Activated naive CD8-positive, alpha-beta T cell (primary cell): Measurements from ENCODE around the gene DCTD.

Experiments
- H3K27ac Mint-ChIP-seq: one replicate; pipeline ENCODE4 v1.8.0; 2021; ENCODE audit warnings: mixed read lengths
- H3K27me3 Mint-ChIP-seq: one replicate; pipeline ENCODE4 v1.8.0; 2021; ENCODE audit warnings: mixed read lengths
- H3K36me3 Mint-ChIP-seq: one replicate; pipeline ENCODE4 v1.8.0; 2021; ENCODE audit warnings: mixed read lengths
- H3K4me1 Mint-ChIP-seq: one replicate; pipeline ENCODE4 v1.8.0; 2021; ENCODE audit warnings: low read depth, mixed read lengths
- H3K4me3 Mint-ChIP-seq: one replicate; pipeline ENCODE4 v1.8.0; 2021; ENCODE audit warnings: mild to moderate bottlenecking, mixed read lengths
- H3K9me3 Mint-ChIP-seq: one replicate; pipeline ENCODE4 v1.8.0; 2021; ENCODE audit warnings: low read depth, mixed read lengths

The DCTD gene

DNA sequence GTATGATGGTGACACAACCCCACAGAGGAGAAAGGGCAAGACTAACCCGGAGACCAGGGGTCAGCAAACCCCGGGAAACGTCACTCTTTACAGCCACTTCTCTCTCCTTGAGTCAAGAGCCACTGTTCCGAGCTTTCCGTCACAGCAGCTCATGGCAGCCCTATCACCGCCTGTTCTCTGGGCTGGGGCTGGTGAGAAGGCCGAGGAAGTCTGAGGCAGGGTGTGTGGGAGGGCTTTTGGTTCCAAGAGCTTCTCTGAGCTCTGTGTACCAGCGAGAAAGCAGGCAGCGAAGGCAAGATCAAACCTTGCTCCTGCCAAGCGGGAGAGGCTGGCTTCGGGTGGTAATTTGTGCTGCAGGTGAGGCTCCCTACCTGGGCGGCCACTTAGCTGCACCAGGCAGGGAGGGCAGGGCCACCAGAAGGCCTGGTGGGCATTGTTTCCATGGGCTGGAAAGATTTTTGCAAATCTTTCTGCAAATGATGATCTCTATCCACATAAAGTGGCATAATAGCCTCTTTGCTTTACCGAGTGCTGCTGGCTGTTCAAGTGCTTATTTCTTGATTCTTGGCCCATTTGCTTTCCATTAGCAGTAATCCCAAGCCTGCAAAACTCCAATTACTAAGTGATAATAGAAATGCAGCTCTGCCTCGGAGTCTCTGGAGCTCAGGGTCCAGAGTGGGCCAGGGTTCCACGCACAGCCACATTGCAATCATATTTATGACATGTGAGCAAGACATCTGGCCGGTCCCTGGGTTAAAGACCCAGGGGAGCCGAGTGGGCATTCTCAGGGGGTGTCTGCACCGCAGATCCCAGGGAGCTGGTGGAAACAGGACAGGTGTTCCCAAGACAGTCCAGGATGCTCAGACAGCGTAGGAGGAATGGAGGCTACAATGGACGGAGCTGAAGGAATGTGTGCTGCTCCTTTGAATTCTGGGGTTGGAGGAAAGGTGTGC, 41.5 kb downstream of the DCTD start:
- H3K9me3 Mint-ChIP-seq = no peaks in the 10 kb centered on the region
- no peaks in the 10 kb centered on the region for H3K4me1 Mint-ChIP-seq
- no peak overlapping the region for H3K27ac Mint-ChIP-seq
- H3K36me3 Mint-ChIP-seq = peaks cover 16% of the 10 kb centered on the region
- no peaks in the 10 kb centered on the region for H3K27me3 Mint-ChIP-seq
- no peak overlapping the region for H3K4me3 Mint-ChIP-seq

DNA sequence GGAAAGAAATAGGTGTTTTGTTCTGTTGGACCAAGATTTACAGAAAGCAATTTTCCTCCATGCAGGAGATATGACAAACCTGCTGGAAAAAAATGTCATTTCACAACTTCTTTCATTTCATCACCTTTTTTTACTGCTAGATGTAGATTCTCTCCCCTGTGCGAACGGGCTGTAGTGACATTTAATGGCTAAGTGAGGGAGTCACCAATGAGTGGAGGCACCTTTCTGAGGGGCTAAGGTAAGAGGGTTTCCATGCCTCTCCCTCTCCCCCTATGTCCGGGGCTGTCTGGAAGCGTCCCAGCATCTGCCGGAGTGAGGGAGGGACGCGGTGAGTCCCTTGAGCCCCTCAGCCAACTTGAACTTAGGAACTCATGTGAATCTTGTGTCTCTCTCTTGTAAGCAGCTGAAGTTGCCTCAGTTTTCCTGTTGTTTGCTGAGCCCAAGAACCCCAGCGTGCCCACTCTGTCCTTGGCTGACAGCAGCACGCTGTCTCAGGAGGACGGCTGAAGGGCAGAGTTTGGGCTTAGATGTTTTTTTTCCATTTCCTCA, 42.3 kb downstream of the DCTD start:
- Mint-ChIP-seq H3K4me1 (no peaks in the 10 kb centered on the region), H3K36me3 (peaks cover 21% of the 10 kb centered on the region), H3K4me3 (no peak overlapping the region), H3K9me3 (no peaks in the 10 kb centered on the region), H3K27me3 (no peaks in the 10 kb centered on the region), H3K27ac (no peak overlapping the region)

- Mint-ChIP-seq H3K4me3 (no peak overlapping the region), H3K9me3 (no peaks in the 10 kb centered on the region), H3K36me3 (peaks cover 21% of the 10 kb centered on the region), H3K27ac (no peak overlapping the region), H3K27me3 (no peaks in the 10 kb centered on the region), H3K4me1 (no peaks in the 10 kb centered on the region)
These were observed 42.9 kb downstream of the DCTD start for GRCh38 chr4:182874304-182874751.

- Mint-ChIP-seq H3K27ac (no peak overlapping the region), H3K4me3 (no peak overlapping the region), H3K4me1 (no peaks in the 10 kb centered on the region), H3K27me3 (no peaks in the 10 kb centered on the region), H3K36me3 (peaks cover 21% of the 10 kb centered on the region), H3K9me3 (no peaks in the 10 kb centered on the region)
These were observed 43.5 kb downstream of the DCTD start for GRCh38 chr4:182873726-182874125.

- no peaks in the 10 kb centered on the region for H3K27me3 Mint-ChIP-seq
- no peak overlapping the region for H3K4me3 Mint-ChIP-seq
- no peaks in the 10 kb centered on the region for H3K4me1 Mint-ChIP-seq
- no peak overlapping the region for H3K27ac Mint-ChIP-seq
- H3K36me3 Mint-ChIP-seq = peaks cover 21% of the 10 kb centered on the region
- no peaks in the 10 kb centered on the region for H3K9me3 Mint-ChIP-seq
These were observed 43.9 kb downstream of the DCTD start for GRCh38 chr4:182873289-182873688.

DNA sequence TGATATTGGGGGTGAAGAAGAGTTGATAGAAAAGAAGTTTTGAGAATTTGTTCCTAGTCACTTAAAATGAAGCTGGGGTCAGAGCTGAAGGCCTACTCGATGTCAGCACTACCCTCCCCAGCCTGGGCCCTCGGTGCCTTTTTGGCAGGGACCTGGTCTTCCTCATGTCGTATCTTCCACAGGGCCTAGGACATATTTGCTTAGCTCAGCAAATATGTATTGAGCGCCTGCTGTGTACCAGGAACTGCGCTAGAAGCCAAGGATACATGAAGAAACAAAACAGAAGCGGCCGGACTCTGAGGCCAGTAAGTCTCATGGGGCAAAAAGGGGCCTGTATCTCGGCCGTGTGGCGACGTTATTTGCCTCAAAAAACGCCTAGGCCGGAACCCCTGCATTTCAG, 44.3 kb downstream of the DCTD start:
- no peaks in the 10 kb centered on the region for H3K27me3 Mint-ChIP-seq

GRCh38 chr4:182871616-182872015, 45.6 kb downstream of the DCTD start:
- H3K4me1 Mint-ChIP-seq = no peaks in the 10 kb centered on the region
- H3K27me3 Mint-ChIP-seq = no peaks in the 10 kb centered on the region
- H3K9me3 Mint-ChIP-seq = no peaks in the 10 kb centered on the region
- peaks cover 14% of the 10 kb centered on the region for H3K36me3 Mint-ChIP-seq
- H3K27ac Mint-ChIP-seq = no peak overlapping the region
- no peak overlapping the region for H3K4me3 Mint-ChIP-seq

More for the DNA sequence above, 44.3 kb downstream of the DCTD start:
- Mint-ChIP-seq H3K4me1 (no peaks in the 10 kb centered on the region), H3K27ac (no peak overlapping the region), H3K4me3 (no peak overlapping the region), H3K36me3 (peaks cover 20% of the 10 kb centered on the region), H3K9me3 (no peaks in the 10 kb centered on the region)

DNA sequence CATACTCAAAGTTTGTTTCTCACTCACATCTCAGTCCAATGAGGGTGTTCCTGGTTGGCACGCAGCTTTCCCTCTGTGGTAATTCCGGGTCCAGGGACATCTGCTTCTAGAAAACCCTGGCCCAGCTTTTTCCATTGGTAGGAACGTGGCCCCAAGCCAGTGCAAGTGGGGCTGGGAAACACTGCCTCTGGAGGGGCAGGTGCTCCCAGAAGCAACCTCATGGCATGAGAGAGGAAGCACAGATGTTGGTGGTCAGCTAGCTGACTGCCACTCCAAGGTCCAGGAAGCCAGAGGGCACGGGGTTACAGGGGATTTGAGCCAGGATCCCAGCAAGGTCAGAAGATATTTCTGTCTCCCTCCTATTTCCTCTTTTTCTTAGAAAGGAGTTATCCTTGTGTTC, 47.5 kb downstream of the DCTD start:
- no peaks in the 10 kb centered on the region for H3K9me3 Mint-ChIP-seq
- H3K4me1 Mint-ChIP-seq = no peaks in the 10 kb centered on the region
- H3K4me3 Mint-ChIP-seq = no peak overlapping the region
- peaks cover 9% of the 10 kb centered on the region for H3K36me3 Mint-ChIP-seq
- no peaks in the 10 kb centered on the region for H3K27me3 Mint-ChIP-seq
- H3K27ac Mint-ChIP-seq = no peak overlapping the region

GRCh38 chr4:182866746-182867145, 50.4 kb downstream of the DCTD start:
- Mint-ChIP-seq H3K9me3 (no peaks in the 10 kb centered on the region), H3K4me3 (no peak overlapping the region), H3K4me1 (no peaks in the 10 kb centered on the region), H3K36me3 (peaks cover 5% of the 10 kb centered on the region), H3K27me3 (no peaks in the 10 kb centered on the region), H3K27ac (no peak overlapping the region)

- Mint-ChIP-seq H3K9me3 (no peaks in the 10 kb centered on the region), H3K4me1 (no peaks in the 10 kb centered on the region)
These were observed 53.7 kb downstream of the DCTD start for GRCh38 chr4:182863501-182863900.

GRCh38 chr4:182862921-182863320, 54.3 kb downstream of the DCTD start:
- Mint-ChIP-seq H3K36me3 (peaks cover 3% of the 10 kb centered on the region), H3K9me3 (no peaks in the 10 kb centered on the region), H3K27me3 (no peaks in the 10 kb centered on the region), H3K4me1 (no peaks in the 10 kb centered on the region), H3K4me3 (no peak overlapping the region), H3K27ac (no peak overlapping the region)

More at GRCh38 chr4:182863501-182863900, 53.7 kb downstream of the DCTD start:
- Mint-ChIP-seq H3K27ac (no peak overlapping the region), H3K27me3 (no peaks in the 10 kb centered on the region), H3K4me3 (no peak overlapping the region), H3K36me3 (peaks cover 3% of the 10 kb centered on the region)

GRCh38 chr4:182862141-182862875, 54.9 kb downstream of the DCTD start:
- Mint-ChIP-seq H3K36me3 (peaks cover 3% of the 10 kb centered on the region), H3K4me1 (no peaks in the 10 kb centered on the region), H3K27me3 (no peaks in the 10 kb centered on the region), H3K9me3 (no peaks in the 10 kb centered on the region), H3K27ac (no peak overlapping the region), H3K4me3 (no peak overlapping the region)

DNA sequence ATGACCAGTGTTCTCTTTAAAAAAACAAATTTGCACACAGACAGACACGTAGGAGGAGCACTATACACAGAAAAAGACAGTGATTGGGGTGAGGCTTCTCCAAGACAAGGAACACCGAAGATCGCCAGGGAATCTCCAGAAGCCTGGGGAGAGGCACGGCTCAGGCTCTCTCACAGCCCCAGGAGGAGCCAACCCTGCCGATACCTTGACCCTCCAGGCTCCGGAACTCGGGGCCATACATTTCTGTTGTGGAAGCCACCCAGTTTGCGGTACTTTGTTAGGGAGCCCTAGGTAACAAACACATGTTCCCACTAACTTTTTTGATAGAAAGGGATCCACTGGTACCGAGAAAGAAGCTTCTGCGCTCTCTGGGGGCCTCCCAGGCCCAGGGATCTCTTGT, 55.8 kb downstream of the DCTD start:
- H3K4me3 Mint-ChIP-seq = no peak overlapping the region
- H3K27ac Mint-ChIP-seq = no peak overlapping the region
- H3K9me3 Mint-ChIP-seq = no peaks in the 10 kb centered on the region
- no peaks in the 10 kb centered on the region for H3K4me1 Mint-ChIP-seq
- H3K27me3 Mint-ChIP-seq = no peaks in the 10 kb centered on the region
- peaks cover 5% of the 10 kb centered on the region for H3K36me3 Mint-ChIP-seq

DNA sequence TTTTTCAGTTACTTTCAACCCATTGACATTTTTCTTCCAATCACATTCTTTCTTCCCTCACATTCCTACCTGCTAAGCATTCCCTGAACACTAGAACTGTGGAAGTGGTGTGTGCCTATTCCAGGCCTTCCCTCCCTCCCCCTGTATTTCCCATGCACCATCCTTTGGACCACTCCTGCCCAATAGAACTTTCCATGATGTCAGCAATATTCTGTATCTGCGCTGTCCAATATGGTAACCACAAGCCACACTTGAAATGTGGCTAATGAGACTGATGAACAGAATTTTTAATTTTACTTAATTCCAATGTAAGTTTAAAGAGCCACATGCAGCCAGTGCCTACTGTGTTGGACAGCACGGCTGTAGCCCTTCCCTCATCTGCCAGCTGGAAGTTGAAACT, 57.5 kb downstream of the DCTD start:
- Mint-ChIP-seq H3K36me3 (peaks cover 8% of the 10 kb centered on the region), H3K4me1 (no peaks in the 10 kb centered on the region), H3K4me3 (no peak overlapping the region), H3K27me3 (no peaks in the 10 kb centered on the region), H3K27ac (no peak overlapping the region), H3K9me3 (no peaks in the 10 kb centered on the region)

GRCh38 chr4:182858711-182859110, 58.5 kb downstream of the DCTD start:
- H3K27me3 Mint-ChIP-seq = no peaks in the 10 kb centered on the region
- no peak overlapping the region for H3K4me3 Mint-ChIP-seq
- peaks cover 9% of the 10 kb centered on the region for H3K36me3 Mint-ChIP-seq
- no peaks in the 10 kb centered on the region for H3K9me3 Mint-ChIP-seq
- no peaks in the 10 kb centered on the region for H3K4me1 Mint-ChIP-seq
- H3K27ac Mint-ChIP-seq = no peak overlapping the region
